ENCODE data around the gene PBX1. TPM values are rescaled to one million over a fixed set of nuclear protein-coding genes. Genes with fewer than 3 reads are reported as not detected.

Gene PBX1
- total RNA-seq, 4 donors from 2014 or later, result 15.2 to 48.6 (median 23.5) TPM

- intact Hi-C loops (cut with DNase I), result loop anchor here (10.0 kb wide), 1 partner anchor 222 kb away; no protein-coding TSS in a partner anchor
- no peak for TF ChIP-seq POLR2A (IDR thresholded peaks at IDR 0.05)
- TF ChIP-seq, protein P1, sequence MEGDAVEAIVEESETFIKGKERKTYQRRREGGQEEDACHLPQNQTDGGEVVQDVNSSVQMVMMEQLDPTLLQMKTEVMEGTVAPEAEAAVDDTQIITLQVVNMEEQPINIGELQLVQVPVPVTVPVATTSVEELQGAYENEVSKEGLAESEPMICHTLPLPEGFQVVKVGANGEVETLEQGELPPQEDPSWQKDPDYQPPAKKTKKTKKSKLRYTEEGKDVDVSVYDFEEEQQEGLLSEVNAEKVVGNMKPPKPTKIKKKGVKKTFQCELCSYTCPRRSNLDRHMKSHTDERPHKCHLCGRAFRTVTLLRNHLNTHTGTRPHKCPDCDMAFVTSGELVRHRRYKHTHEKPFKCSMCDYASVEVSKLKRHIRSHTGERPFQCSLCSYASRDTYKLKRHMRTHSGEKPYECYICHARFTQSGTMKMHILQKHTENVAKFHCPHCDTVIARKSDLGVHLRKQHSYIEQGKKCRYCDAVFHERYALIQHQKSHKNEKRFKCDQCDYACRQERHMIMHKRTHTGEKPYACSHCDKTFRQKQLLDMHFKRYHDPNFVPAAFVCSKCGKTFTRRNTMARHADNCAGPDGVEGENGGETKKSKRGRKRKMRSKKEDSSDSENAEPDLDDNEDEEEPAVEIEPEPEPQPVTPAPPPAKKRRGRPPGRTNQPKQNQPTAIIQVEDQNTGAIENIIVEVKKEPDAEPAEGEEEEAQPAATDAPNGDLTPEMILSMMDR (IDR thresholded peaks at IDR 0.05), result no peak
- Histone ChIP-seq H3K4me1 (peaks cover 0 to 61% (median 6%) of the 10 kb centered on the region in 3 donors), H3K27me3 (no peaks in the 10 kb centered on the region), H3K4me3 (peak overlapping the region; percentile 72 to 80 (median 75)), H3K27ac (peak overlapping the region; percentile 41 to 90 (median 86)), H3K36me3 (no peaks in the 10 kb centered on the region), H3K9me3 (no peaks in the 10 kb centered on the region)
- DNase-seq, result no peak
- 17 to 21% methylated on average over 3 of the region's 3 CpGs for WGBS, 2 donors
These were observed 4.0 kb downstream of the PBX1 start for GRCh38 chr1:164562947-164563520.

GRCh38 chr1:164563721-164564360, 4.9 kb downstream of the PBX1 start:
- Histone ChIP-seq H3K9me3 (no peaks in the 10 kb centered on the region), H3K27me3 (no peaks in the 10 kb centered on the region), H3K36me3 (no peaks in the 10 kb centered on the region), H3K4me3 (peak overlapping the region; percentile 72 to 80 (median 75)), H3K27ac (peak overlapping the region; percentile 67 to 90 (median 86)), H3K4me1 (peaks cover 0 to 56% (median 6%) of the 10 kb centered on the region in 3 donors)
- intact Hi-C loops (cut with DNase I), result loop anchor here (10.0 kb wide), 1 partner anchor 221 kb away; no protein-coding TSS in a partner anchor
- no peak for DNase-seq
- no peak for TF ChIP-seq POLR2A (IDR thresholded peaks at IDR 0.05)
- TF ChIP-seq, protein P1 (IDR thresholded peaks at IDR 0.05), result no peak
- 34 to 37% methylated on average over 10 of the region's 10 CpGs for WGBS, 2 donors

DNA sequence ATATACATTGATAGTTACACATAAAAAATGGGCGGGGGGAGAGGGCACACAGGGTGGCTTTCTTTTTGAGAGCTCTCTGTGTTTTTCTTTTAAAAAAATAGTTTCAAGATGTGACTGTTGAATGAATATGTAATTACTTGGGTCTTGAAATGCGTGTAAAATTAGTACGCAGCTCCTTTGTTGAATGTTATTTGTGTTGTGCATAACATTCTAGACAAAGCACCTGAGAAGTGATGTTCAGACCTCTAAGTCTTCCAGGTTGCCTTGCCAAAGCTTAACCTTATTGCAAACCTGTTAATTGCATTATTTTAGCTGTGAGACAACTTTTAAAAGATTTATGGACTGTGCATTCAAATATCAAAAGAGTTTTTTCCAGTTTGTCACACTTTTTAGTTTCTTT, 5.4 kb downstream of the PBX1 start:
- H3K4me3 ChIP-seq, result peak overlapping the region; percentile 72 to 80 (median 75)
- H3K27me3 ChIP-seq, result no peaks in the 10 kb centered on the region
- no peak for DNase-seq
- peaks cover 0 to 56% (median 6%) of the 10 kb centered on the region in 3 donors for H3K4me1 ChIP-seq
- no peaks in the 10 kb centered on the region for H3K9me3 ChIP-seq
- no peaks in the 10 kb centered on the region for H3K36me3 ChIP-seq
- H3K27ac ChIP-seq, result peak overlapping the region; percentile 67 to 90 (median 86)
- 25 to 33% methylated on average over 3 of the region's 3 CpGs for WGBS, 2 donors
- intact Hi-C loops (cut with DNase I), result loop anchor here (10.0 kb wide), 1 partner anchor 220 kb away; no protein-coding TSS in a partner anchor
- no peak for TF ChIP-seq POLR2A (IDR thresholded peaks at IDR 0.05)
- TF ChIP-seq, protein P1 (IDR thresholded peaks at IDR 0.05), result no peak

- 18 to 32% methylated on average over 2 of the region's 2 CpGs for WGBS, 2 donors
- H3K27ac ChIP-seq, result peak overlapping the region in 3 of 4 donors; percentile 82 to 90 (median 90)
- peaks cover 0 to 8% (median 0%) of the 10 kb centered on the region in 3 donors for H3K36me3 ChIP-seq
- H3K4me3 ChIP-seq, result peak overlapping the region in 3 of 4 donors; percentile 74 to 80 (median 76)
- no peaks in the 10 kb centered on the region for H3K9me3 ChIP-seq
- no peak for TF ChIP-seq POLR2A (IDR thresholded peaks at IDR 0.05)
- peaks cover 0 to 56% (median 6%) of the 10 kb centered on the region in 3 donors for H3K4me1 ChIP-seq
- intact Hi-C loops (cut with DNase I), result loop anchor here (10.0 kb wide), 1 partner anchor 219 kb away; no protein-coding TSS in a partner anchor
- DNase-seq, result no peak
- no peaks in the 10 kb centered on the region for H3K27me3 ChIP-seq
These were observed 6.4 kb downstream of the PBX1 start for GRCh38 chr1:164565357-164565756.

- peak overlapping the region in 2 of 4 donors; percentile 90 for H3K27ac ChIP-seq
- no peaks in the 10 kb centered on the region for H3K27me3 ChIP-seq
- intact Hi-C loops (cut with DNase I), result loop anchor here (10.0 kb wide), 1 partner anchor 217 kb away; no protein-coding TSS in a partner anchor
- TF ChIP-seq POLR2A (IDR thresholded peaks at IDR 0.05), result no peak
- TF ChIP-seq, protein P1 (IDR thresholded peaks at IDR 0.05), result no peak
- peak overlapping the region in 1 of 4 donors; percentile 3 for H3K4me3 ChIP-seq
- H3K4me1 ChIP-seq, result peaks cover 0 to 61% (median 6%) of the 10 kb centered on the region in 3 donors
- no peaks in the 10 kb centered on the region for H3K9me3 ChIP-seq
- 59 to 85% methylated on average over 4 of the region's 4 CpGs for WGBS, 2 donors
- DNase-seq, result no peak
- peaks cover 0 to 8% (median 0%) of the 10 kb centered on the region in 3 donors for H3K36me3 ChIP-seq
These were observed 8.8 kb downstream of the PBX1 start for GRCh38 chr1:164567774-164568173.

Measured in esophagus squamous epithelium (tissue), 5 donors.